KBM-7 (cell line): ENCODE measurements around the gene SCRN2.

Source experiments
- DNase-seq: peaks from one replicate; pipeline ENCODE4 v3.0.0-alpha.2; 2015
- in situ Hi-C: fragments of 300-500 bp; cut with MboI; formaldehyde crosslinking; loops from 2 replicates; pipeline ENCODE4 v1.14.3; 2020; ENCODE audit warnings: low sequenced_read_pairs, low pct_unique_long_range_greater_than_20kb, mixed read lengths

The SCRN2 gene

GRCh38 chr17:47872651-47873161, 31.6 kb upstream of the SCRN2 start:
- DNase-seq, result no peak
- in situ Hi-C loops, result no loop called here

GRCh38 chr17:47872019-47872650, 31.1 kb upstream of the SCRN2 start:
- no peak for DNase-seq
- in situ Hi-C loops, result no loop called here

- in situ Hi-C loops, result no loop called here
- no peak for DNase-seq
These were observed 30.0 kb upstream of the SCRN2 start for GRCh38 chr17:47871048-47871447.

GRCh38 chr17:47870056-47870455, 29.0 kb upstream of the SCRN2 start:
- no peak for DNase-seq
- in situ Hi-C loops, result no loop called here

- in situ Hi-C loops, result no loop called here
- DNase-seq, result no peak
These were observed 28.0 kb upstream of the SCRN2 start for GRCh38 chr17:47869114-47869513.

- in situ Hi-C loops, result no loop called here
- DNase-seq, result no peak
These were observed 26.9 kb upstream of the SCRN2 start for GRCh38 chr17:47867813-47868533.

- DNase-seq, result no peak
- in situ Hi-C loops, result no loop called here
These were observed 25.9 kb upstream of the SCRN2 start for GRCh38 chr17:47866941-47867340.

GRCh38 chr17:47864791-47865216, 23.7 kb upstream of the SCRN2 start:
- in situ Hi-C loops, result no loop called here
- no peak for DNase-seq

- in situ Hi-C loops, result no loop called here
- no peak for DNase-seq
These were observed 21.8 kb upstream of the SCRN2 start for GRCh38 chr17:47862621-47863440.

- DNase-seq, result no peak
- in situ Hi-C loops, result no loop called here
These were observed 19.3 kb upstream of the SCRN2 start for GRCh38 chr17:47860386-47860785.

GRCh38 chr17:47857551-47858455, 16.7 kb upstream of the SCRN2 start:
- DNase-seq, result peak; percentile 53
- in situ Hi-C loops, result no loop called here

GRCh38 chr17:47856830-47857229, 15.8 kb upstream of the SCRN2 start:
- no peak for DNase-seq
- in situ Hi-C loops, result no loop called here

GRCh38 chr17:47855737-47856136, 14.7 kb upstream of the SCRN2 start:
- no peak for DNase-seq
- in situ Hi-C loops, result no loop called here

GRCh38 chr17:47853616-47854015, 12.5 kb upstream of the SCRN2 start:
- in situ Hi-C loops, result no loop called here

GRCh38 chr17:47852113-47852949, 11.3 kb upstream of the SCRN2 start:
- in situ Hi-C loops, result no loop called here
- DNase-seq, result no peak

More at GRCh38 chr17:47853616-47854015, 12.5 kb upstream of the SCRN2 start:
- DNase-seq, result no peak

GRCh38 chr17:47851764-47852112, 10.7 kb upstream of the SCRN2 start:
- DNase-seq, result no peak
- in situ Hi-C loops, result no loop called here

- in situ Hi-C loops, result no loop called here
- no peak for DNase-seq
These were observed 9.9 kb upstream of the SCRN2 start, which contains the start of gene SP6 for GRCh38 chr17:47850692-47851573. TSS of gene SP6 (minus strand) at chr17:47851163. CDS start at chr17:47848429, 2,734 bp downstream.
